Sigmoid colon (tissue), 4 donors: ENCODE measurements around the gene BRD4.

Experiments
- EP300 ChIP-seq, 4 donors: sonication (generic); formaldehyde crosslinking; IDR thresholded peaks; one replicate each; pipeline ENCODE4 v1.6.1; 2017; ENCODE audit warnings: antibody characterized with exemption in 4 of 4
- TF ChIP-seq, protein P1 (sequence below), 4 experiments: fragments of 450-650 bp in 3 of 4; fragments of 200-600 bp in 1 of 4; IDR thresholded peaks; one replicate each; pipeline ENCODE4 v1.5.1; 2016 to 2019; ENCODE audit warnings: antibody characterized with exemption in 4 of 4, mild to moderate bottlenecking in 3 of 4, moderate library complexity in 2 of 4

DNA sequence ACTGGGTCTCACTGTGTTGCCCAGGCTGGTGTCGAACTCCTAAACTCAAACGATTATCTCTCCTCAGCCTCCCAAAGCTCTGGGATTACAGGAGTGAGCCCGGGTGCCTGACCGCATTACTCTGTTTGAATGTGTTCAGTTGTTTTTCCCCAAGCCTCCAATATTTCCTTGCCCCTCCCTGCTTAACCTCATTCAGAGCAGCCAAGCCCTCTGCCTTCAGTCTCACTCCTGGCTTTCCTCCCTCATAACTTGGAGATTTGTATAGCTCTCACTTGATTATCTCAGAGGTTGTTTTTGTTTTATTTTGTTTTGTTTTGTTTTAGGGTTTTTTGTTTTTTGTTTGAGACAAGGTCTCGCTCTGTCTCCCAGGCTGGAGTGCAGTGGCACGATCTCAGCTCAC is 111.5 kb downstream of the BRD4 start:
- TF ChIP-seq, protein P1, sequence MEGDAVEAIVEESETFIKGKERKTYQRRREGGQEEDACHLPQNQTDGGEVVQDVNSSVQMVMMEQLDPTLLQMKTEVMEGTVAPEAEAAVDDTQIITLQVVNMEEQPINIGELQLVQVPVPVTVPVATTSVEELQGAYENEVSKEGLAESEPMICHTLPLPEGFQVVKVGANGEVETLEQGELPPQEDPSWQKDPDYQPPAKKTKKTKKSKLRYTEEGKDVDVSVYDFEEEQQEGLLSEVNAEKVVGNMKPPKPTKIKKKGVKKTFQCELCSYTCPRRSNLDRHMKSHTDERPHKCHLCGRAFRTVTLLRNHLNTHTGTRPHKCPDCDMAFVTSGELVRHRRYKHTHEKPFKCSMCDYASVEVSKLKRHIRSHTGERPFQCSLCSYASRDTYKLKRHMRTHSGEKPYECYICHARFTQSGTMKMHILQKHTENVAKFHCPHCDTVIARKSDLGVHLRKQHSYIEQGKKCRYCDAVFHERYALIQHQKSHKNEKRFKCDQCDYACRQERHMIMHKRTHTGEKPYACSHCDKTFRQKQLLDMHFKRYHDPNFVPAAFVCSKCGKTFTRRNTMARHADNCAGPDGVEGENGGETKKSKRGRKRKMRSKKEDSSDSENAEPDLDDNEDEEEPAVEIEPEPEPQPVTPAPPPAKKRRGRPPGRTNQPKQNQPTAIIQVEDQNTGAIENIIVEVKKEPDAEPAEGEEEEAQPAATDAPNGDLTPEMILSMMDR (IDR thresholded peaks at IDR 0.05), result no peak
- TF ChIP-seq EP300 (IDR thresholded peaks at IDR 0.05), result no peak
